ENCODE data around the gene SPRR3.
"Not testable (repeated sequence)": the region's sequence is repeated elsewhere in the genome, so short reads cannot be mapped to it uniquely, and the experiment has no call there.

Gene SPRR3

DNA sequence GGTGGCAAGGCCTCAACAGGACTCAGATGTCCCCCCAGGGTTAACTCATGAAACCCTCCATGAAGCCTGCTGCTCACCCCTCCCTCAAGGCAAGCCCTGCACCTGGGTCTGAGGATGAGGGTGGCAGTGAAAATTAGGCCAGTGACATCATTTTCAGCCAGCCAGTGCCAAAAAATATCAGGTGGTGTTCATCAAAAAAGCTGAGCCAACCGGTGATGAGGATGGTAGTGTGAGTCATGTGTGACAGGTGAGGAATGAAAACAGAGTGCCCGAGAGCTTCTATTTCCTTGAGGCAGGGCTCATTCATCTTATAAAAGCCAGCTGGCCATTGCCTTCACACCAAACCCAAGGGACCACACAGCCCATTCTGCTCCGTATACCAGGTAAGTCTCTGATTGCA lies 17.8 kb upstream of the SPRR3 start, which contains the start of gene SPRR1A:
SPRR1A (plus strand) TSS at position 339 of the 400 bp plus-strand sequence. CDS start 1,150 bp downstream, outside the sequence.
- no peak for DNase-seq

DNA sequence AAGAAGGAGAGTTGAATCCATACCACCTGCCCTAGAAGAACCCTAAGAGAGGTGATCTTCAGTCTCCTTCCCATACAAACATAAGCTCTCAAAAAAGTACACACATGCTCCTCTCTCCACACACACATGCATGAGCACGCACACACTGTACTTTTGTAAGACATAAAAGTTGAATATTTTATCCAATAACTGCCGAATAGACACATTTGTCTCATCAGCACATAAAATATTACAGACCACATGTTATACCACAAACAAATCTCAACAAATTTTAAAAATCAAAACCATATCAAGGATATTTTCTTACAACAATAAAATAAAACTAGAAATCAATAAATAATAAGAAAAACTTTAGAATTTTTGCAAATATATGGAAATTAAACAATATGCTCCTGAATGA lies 15.0 kb upstream of the SPRR3 start:
- no peak for DNase-seq

DNA sequence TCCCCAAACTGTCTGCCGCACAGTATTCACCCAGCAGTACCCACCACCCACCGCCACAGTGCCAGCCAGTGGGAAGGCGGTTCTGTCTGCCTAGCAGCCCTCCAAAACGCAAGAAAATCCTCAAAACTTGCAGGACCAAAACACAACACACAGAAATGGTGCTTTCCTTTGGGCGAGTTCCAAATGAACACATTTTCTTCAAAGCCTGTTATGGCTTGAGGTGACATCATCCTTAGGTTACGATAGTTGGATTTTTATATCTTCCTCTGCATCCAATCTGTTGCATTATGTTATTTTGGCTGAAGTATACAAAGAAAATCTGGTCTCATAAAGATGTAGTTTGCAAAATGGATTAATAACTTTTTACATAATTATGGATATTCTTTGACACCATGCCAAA lies 8.4 kb upstream of the SPRR3 start:
- no peak for DNase-seq

DNA sequence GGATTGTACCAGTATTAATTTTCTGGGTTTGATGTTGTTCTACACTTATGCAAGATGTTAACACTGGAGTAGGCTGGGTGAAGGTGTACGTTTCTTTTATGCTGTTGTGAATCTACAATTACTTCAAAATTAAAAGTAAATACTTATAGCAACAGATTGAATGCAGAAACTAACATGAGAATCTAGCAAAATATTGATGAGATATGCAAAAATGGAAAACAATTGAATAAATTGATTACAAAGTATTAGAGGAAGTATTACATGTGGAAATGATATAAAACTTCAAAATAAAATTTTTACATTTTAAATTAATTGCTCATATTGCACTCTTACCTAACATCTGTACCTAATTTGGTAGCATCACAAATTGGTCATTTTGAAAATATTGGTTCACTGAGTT lies 5.7 kb upstream of the SPRR3 start:
- no peak for DNase-seq

DNA sequence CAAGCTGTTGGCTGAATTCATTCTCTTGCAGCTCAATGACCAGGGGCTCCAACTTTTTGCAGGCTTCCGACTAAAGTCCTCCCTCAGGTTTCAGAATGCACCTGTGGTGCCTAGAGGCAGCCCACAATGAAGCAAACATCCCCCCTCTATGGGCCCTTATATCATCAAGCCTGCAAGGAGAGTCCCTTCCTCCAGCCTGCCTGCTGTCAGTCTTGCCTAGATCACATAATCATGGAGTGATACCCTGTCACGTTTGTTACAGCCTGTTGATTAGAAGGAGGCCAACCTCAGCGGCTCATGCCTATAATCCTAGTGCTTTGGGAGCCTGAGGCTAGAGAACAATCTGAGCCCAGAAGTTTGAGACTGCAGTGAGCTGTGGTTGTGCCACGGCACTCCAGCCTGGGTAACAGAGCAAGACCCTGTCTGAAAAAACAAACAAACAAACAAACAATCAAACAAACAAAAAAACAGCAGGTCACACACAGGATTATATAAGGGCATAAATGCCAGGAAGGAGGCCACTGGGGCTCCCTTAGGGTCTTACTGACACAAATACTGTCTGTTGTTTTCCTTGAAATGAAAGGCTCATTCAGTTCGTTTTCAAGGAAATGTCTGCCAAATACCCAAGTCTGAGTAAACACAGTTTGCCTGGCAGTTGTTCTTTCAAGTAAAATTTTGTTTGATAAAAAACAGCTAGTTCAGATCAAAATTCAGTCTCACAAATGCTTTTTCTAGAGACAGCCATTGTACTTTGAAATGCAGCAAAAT lies 4.7 kb upstream of the SPRR3 start:
- DNase-seq, result no peak

DNA sequence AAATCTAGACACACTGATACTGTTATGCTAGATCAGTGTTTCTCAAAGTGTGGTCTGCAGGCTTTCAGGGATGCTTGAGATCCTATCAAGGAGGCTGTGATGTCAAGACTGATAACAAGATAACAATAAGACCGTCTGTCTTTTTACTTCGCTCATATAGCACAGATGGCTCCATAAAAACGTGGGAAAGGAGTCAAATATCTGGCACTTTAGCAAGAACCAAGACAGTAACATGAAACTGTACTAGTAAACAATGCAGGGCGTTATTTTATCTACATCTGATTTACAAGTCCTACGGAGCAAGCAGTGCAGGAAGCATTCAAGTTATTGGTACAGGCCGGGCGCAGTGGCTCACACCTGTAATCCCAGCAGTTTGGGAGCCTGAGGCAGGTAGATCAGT lies 3.6 kb upstream of the SPRR3 start:
- no peak for DNase-seq

DNA sequence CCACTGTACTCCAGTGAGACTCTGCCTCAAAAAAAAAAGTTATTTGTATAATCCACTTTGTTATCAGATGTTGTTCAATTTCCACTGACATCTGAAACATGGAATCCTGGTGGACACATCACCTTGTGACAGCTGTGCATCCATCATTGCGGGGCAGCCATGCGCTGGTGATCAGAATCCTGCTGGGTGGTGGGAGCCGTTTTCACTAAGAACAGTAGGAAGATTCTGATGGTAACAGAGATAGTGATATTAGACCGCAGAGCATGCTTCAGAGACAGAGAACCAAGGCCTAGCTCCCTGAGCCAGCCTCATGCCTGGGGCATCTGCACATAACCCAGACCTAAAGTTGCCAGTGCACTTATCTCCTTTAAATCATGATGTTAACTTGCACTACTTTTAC lies 3.1 kb upstream of the SPRR3 start:
- DNase-seq, result no peak

DNA sequence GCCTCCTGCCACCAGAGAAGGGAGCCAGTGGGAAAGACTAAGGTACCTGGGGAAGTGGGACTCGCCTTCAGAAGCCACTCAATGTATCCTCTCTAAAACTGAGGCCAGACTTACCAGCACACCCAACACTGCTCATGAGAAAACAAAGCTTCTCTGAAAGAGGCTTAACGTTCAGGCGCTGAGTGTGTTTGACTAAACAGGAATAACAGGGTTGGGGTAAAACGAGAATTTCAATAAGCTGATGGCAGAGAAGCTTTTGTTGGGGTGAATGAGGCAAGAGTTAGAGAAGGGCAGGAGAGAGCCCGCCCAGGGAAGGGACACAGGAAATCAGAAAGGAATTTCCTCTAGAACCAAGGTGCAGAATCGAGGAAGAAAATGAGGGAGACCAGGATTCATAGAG lies 1.7 kb upstream of the SPRR3 start:
- no peak for DNase-seq

DNA sequence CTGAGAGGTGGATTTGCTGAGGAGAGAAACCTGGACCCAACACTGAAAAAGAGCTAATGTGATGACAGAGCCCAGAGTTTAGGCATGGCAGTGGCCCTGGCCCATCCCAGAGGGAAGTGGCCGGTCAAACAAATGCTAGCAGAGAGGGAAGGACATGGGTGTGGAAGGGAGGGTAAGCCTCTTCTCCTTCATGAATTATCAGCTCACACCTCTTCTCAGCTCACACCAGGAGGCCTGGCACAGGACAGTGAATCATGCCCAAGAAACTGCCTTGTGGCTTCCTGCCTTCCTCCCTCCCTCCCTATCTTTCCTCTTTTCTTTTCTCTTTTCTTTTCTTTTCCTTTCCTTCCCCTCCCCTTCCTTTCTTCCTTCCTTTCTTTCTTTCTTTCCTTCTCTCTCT lies 1.3 kb upstream of the SPRR3 start:
- DNase-seq, result no peak

DNA sequence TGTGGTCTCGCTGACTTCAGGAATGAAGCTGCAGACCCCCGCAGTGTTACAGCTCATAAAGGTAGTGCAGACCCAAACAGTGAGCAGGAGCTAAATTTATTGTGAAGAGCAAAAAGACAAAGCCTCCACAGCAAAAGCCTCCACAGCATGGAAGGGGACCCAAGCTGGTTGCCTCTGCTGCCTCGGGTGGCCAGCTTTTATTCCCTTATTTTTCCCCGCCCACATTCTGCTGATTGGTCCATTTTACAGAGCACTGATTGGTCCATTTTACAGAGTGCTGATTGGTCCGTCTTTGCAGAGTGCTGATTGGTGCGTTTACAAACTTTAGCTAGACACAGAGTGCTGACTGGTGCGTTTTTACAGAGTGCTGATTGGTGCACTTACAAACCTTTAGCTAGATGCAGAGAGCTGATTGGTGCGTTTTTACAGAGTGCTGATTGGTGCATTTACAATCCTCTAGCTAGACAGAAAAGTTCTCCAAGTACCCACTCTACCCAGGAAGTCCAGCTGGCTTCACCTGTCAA lies 9.7 kb downstream of the SPRR3 start:
- not testable (repeated sequence) for DNase-seq

DNA sequence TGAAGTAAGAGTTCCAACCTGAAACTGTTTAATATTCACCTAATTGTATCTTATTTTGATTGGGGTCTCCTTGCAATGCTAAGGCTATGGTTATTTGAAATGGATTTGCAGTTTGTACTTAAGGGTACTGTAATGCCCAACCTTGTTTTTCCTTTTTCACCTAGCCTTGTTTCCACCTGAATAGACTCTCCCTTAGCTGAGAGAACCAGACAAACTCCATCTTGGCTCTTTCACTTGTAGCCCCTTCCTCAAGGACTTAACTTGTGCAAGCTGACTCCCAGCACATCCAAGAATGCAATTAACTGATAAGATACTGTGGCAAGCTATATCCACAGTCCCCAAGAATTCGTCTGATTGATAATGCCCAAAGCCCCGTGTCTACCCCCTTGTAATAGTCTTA lies 20.3 kb downstream of the SPRR3 start:
- DNase-seq, result not testable (repeated sequence)

DNA sequence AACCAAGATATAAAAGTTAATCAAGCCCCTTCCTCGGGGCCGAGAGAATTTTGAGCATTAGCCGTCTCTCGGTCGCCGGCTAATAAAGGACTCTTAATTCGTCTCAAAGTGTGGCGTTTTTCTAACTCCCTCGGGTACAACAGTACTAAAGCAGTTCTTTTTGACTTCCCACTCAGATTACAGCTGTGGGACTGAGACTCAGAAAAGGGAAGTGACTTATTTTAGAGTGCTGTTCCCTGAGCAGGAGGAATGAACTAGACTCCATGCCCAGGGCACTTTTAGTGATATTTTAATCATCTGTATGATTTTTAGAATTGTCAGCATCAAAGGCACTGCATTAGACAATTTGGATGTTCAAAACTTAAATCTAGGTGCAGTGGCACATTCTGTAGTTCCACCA lies 20.8 kb downstream of the SPRR3 start:
- not testable (repeated sequence) for DNase-seq

DNA sequence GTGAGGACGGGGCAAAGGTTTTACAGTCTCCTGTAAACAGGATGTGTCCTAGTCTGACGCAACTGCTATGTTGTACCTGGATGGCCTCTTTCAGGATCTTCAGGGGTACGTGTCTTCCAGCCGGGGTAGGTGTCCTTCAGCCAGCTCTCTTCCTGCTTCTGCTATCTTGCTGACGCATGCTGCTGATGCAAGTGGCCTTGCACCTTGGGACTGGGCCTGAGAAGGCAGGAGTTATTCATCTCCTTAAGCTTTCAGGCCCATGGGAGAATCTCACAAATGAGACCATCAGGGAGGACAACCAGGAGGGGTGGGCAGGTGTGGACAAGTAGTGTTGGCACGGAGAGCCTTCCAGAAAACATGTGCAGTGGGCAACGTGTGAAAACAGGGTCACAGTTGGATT lies 21.6 kb downstream of the SPRR3 start:
- DNase-seq, result no peak

DNA sequence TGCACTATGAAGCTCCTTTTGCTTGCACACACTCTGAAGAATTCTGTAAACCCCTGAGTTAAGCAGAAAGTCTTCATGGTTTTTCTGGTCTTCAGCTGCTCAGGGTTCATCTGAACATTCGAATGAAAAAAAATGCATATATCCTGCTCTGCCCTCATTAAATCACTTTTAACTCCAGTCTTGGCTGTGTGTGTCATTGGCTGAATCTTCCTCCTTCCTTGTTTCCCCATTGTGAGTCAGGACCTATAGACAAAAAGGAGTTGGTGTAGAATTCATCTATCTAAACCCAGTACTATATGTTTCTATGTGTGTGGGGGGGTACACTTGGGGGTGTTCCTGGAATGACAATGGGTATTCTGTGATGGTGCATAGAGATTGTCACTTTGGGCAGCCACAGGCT lies 22.9 kb downstream of the SPRR3 start:
- DNase-seq, result no peak

DNA sequence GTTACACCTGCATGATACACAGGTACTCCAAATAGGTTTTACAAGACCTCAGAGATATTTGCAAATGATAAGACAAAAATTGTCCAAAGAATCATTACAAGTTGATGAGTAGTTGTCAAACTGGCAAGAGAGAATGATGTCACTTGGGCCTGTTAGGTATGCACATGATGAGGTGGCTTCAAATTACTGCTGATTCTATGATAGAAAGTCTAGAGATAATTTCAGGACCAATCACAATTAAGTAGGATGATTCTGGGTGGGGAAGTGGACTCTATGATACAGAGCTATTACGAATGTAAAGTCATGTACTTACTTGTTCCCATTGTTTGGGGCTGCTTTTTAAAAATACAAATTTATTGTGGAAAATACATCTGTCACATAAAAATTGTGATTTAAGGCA lies 24.2 kb downstream of the SPRR3 start:
- no peak for DNase-seq

DNA sequence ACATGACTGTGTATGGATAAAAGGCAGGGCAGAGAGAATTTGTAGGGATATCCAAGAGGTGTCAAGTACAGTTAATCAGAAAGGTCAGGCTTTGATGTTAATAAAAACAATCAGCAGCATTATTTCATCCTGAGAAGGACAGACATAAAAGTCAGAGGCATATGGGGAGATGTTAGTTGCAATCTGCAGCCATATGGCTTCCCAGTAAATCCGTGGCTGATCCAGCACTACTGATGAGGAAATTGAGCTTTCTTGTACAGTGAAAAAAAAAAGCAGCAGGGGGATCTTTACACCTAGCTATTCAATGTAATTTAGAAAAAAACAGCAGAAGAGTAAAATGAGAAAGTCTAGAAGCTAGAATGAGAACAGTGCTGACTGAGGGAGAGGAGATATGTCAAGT lies 27.2 kb downstream of the SPRR3 start:
- DNase-seq, result no peak

DNA sequence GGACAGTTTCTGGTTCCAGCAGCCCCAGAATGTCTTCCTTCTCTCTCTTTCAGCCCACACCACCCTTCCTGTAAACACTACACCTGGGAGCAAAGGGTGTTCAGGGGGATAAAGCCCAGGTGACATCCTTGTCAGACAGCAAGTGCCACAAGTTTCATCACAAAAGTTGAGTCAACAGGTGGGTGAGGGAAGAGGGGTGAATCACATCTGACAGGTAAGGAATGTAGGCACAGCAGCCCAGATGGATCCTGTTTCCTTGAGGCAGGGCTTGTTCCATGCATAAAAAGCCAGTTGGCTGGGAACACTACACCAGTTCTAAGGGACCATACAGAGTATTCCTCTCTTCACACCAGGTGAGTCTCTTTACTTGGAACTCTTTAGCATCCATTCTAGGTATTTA lies 29.3 kb downstream of the SPRR3 start, which contains the start of gene SPRR1B:
SPRR1B (plus strand) TSS at position 309 of the 400 bp plus-strand sequence. CDS start 1,143 bp downstream, outside the sequence.
- DNase-seq, result no peak

DNA sequence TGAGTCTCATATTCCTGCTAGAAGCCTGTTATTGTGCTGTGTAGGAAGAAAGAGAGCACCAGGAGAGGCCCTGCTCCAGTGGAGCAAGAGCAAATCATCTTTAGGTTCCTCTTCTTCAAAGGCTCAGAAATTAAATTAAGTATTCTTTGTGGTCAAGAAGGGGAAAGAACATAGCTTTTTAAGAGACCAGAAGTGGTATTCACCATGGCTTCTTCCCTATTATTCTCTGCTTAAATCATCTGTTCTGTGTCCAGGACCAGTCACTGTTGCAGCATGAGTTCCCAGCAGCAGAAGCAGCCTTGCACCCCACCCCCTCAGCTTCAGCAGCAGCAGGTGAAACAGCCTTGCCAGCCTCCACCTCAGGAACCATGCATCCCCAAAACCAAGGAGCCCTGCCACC lies 30.5 kb downstream of the SPRR3 start:
- DNase-seq, result no peak

DNA sequence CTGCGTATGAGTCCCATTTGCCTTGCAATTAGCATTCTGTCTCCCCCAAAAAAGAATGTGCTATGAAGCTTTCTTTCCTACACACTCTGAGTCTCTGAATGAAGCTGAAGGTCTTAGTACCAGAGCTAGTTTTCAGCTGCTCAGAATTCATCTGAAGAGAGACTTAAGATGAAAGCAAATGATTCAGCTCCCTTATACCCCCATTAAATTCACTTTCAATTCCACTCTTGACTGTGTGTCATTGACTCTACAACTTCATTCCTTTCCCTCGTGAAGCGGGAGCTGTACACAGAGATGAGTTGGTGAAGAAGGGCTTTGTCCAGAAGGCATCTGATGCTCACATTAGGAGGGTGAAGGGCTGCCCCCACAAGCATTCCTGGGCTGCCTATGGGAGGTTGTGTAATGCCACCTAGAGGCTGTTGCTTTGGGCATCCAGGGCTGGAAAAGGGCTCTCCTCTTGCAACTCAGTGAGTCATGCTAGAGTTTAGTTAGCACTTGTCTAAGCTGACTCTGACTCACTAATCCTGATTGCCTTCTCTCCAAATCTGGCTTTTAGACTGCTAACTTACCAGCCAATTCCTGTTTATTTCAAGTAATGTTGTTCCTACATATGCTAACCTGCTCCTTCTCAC lies 31.2 kb downstream of the SPRR3 start:
- DNase-seq, result no peak

DNA sequence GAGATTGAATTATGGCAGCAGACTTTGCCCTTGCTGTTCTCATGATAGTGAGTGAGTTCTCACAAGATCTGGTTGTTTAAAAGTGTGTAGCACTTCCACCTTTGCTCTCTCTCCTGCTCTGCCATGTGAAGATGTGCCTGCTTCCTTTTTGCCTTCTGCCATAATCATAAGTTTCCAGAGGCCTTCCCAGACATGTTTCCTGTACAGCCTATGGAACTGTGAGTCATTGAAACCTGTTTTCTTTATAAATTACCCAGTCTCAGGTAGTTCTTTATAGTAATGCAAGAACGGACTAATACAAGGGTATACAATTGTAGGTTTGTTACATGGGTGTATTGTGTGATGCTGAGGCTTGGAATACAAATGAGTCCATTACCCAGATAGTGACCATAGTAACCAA lies 33.7 kb downstream of the SPRR3 start:
- no peak for DNase-seq

DNA sequence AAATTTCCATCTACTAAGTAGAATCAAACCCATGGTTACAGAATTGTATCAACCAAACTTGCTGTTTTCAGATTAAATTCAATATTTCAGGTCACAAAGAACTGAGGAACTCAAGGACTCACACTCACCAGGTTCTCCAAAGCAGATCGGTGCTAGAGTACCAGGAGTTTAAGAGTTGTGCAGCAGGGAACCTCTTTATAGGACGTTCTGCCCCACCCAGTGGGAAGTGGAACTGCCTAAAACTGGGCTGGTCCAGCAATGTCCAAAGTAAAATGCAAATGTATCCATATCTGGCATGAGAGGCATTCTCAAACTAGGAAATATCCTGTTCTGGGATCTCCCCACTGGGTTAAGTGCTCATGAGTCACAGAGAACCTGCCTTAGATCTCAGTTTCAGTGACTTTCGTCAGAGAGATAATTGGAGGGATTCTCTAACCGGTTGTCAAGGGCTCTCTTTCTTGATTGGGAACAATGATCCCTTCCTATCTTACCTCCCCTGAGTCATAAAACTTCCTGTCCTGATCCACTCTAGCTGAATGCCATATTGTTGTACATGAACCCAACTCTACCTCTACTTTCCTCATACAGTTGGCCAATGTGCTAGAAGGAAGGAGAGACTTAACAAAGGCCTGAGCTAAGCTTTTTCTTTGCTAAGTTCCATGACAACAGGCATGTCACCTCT lies 39.5 kb downstream of the SPRR3 start, which contains the start of gene SPRR2D:
SPRR2D (minus strand) TSS at position 171 of the 682 bp plus-strand sequence. CDS start 774 bp downstream, outside the sequence.
- no peak for DNase-seq

DNA sequence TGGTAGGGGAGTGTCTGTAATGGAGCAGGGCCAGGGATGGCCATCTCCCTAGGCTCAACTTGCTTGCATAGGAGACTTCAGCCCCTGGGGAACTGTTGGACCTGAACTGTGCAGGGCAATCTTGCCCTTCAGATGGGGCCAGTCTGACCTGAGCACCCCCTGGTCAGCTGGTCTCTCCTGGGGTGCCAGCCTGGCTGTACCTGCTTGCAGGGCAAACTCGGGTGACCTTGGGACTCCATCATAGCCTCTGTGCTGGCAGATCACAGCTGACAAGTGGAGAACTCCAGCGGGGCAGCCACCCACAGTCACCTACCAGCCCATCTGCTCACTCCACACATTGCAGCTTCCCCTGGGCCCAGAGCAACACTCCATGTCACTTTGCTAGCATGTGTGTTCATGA lies 47.7 kb downstream of the SPRR3 start:
- no peak for DNase-seq
